ENCODE data around the gene CD9.

- TF ChIP-seq POLR2A (IDR thresholded peaks at IDR 0.05; ENCODE audit: low read depth, low read length) (no peak), POLR2AphosphoS5 (IDR thresholded peaks at IDR 0.05; ENCODE audit: low read depth, low read length) (no peak), TAF1 (IDR thresholded peaks at IDR 0.05; ENCODE audit: low read depth, low read length) (no peak), POU2F2 (IDR thresholded peaks at IDR 0.05; ENCODE audit: low read depth, low read length) (no peak)
Measured at GRCh38 chr12:6199531-6200255, 507 bp upstream of the CD9 start.
